Stimulated activated CD4-positive, alpha-beta T cell treated with anti-CD3 and anti-CD28 coated beads, TNF-alpha, amount 100 ng/mL, for 48 hours (primary cell): Measurements from ENCODE around the gene ANAPC5.
"Not testable (repeated sequence)": the region's sequence is repeated elsewhere in the genome, so short reads cannot be mapped to it uniquely, and the experiment has no call there.

Experiments used
- DNase-seq, 3 donors: peaks; one replicate each; pipeline ENCODE4 v3.0.0-alpha.2; 2020; ENCODE audit warnings: low read depth in 3 of 3

Gene ANAPC5

GRCh38 chr12:121285856-121286255 is 66.4 kb downstream of the ANAPC5 start:
- DNase-seq = no peak

GRCh38 chr12:121284551-121285390 is 67.4 kb downstream of the ANAPC5 start:
- DNase-seq = no peak

- no peak for DNase-seq
Observed at GRCh38 chr12:121283841-121284240, 68.4 kb downstream of the ANAPC5 start.

GRCh38 chr12:121283388-121283787 is 68.8 kb downstream of the ANAPC5 start:
- no peak for DNase-seq

GRCh38 chr12:121282910-121283309 is 69.3 kb downstream of the ANAPC5 start:
- not testable (repeated sequence) for DNase-seq

GRCh38 chr12:121282072-121282742 is 70.0 kb downstream of the ANAPC5 start:
- no peak for DNase-seq

GRCh38 chr12:121281116-121281515 is 71.1 kb downstream of the ANAPC5 start:
- DNase-seq = not testable (repeated sequence)

GRCh38 chr12:121280531-121280930 is 71.7 kb downstream of the ANAPC5 start:
- not testable (repeated sequence) for DNase-seq

GRCh38 chr12:121279507-121279915 is 72.7 kb downstream of the ANAPC5 start:
- no peak for DNase-seq

- DNase-seq = no peak
Observed at GRCh38 chr12:121279071-121279375, 73.2 kb downstream of the ANAPC5 start.

- no peak for DNase-seq
Observed at GRCh38 chr12:121278169-121279070, 73.8 kb downstream of the ANAPC5 start.

GRCh38 chr12:121277374-121277759 is 74.8 kb downstream of the ANAPC5 start:
- no peak for DNase-seq

- no peak for DNase-seq
Observed at GRCh38 chr12:121274036-121274763, 78.0 kb downstream of the ANAPC5 start.

GRCh38 chr12:121273364-121273896 is 78.8 kb downstream of the ANAPC5 start:
- DNase-seq = no peak

GRCh38 chr12:121267822-121268221 is 84.4 kb downstream of the ANAPC5 start:
- DNase-seq = no peak

GRCh38 chr12:121264951-121265515 is 87.2 kb downstream of the ANAPC5 start:
- no peak for DNase-seq

- no peak for DNase-seq
Observed at GRCh38 chr12:121264135-121264534, 88.1 kb downstream of the ANAPC5 start.

- DNase-seq = no peak
Observed at GRCh38 chr12:121263206-121263935, 88.8 kb downstream of the ANAPC5 start.

- no peak for DNase-seq
Observed at GRCh38 chr12:121261398-121261797, 90.8 kb downstream of the ANAPC5 start.

GRCh38 chr12:121260091-121260490 is 92.1 kb downstream of the ANAPC5 start:
- DNase-seq = no peak
